Neural cell (in vitro differentiated cells): ENCODE data around the gene SGF29. TPM values are rescaled to one million over a fixed set of nuclear protein-coding genes. Genes with fewer than 3 reads are reported as not detected.

Experiments used
- H2AFZ ChIP-seq: fragments of 200-600, 300-800 bp; sonication (generic), shearing (Covaris generic); 2 replicates; pipeline ENCODE4 v1.6.0; 2014; ENCODE audit warnings: low read depth, mild to moderate bottlenecking, antibody characterized with exemption, low read length, moderate library complexity
- H3F3A ChIP-seq: fragments of 200-600 bp; shearing (Covaris generic); 2 replicates; pipeline ENCODE4 v1.6.1; 2016; ENCODE audit warnings: mild to moderate bottlenecking, moderate library complexity, mixed read lengths, antibody characterized with exemption, low read length; ENCODE audit not compliant: insufficient read depth, poor library complexity, severe bottlenecking
- H3K27ac ChIP-seq: fragments of 200-600, 300-800 bp; sonication (generic), shearing (Covaris generic); 2 replicates; pipeline ENCODE4 v1.5.1; 2014; ENCODE audit warnings: mild to moderate bottlenecking, low read length, moderate library complexity
- H3K27me3 ChIP-seq: fragments of 300-800, 200-600 bp; sonication (generic), shearing (Covaris generic); 2 replicates; pipeline ENCODE4 v1.6.0; 2014; ENCODE audit warnings: mild to moderate bottlenecking, low read depth, low read length, moderate library complexity; ENCODE audit not compliant: insufficient read depth
- H3K36me3 ChIP-seq: fragments of 300-800, 200-600 bp; sonication (generic), shearing (Covaris generic); 2 replicates; pipeline ENCODE4 v1.5.1; 2014; ENCODE audit warnings: mild to moderate bottlenecking, antibody characterized with exemption, low read length, moderate library complexity; ENCODE audit not compliant: insufficient read depth
- H3K4me2 ChIP-seq: fragments of 300-800, 200-600 bp; sonication (generic), shearing (Covaris generic); 2 replicates; pipeline ENCODE4 v1.6.0; 2014; ENCODE audit warnings: mild to moderate bottlenecking, low read length
- H3K4me3 ChIP-seq: fragments of 300-800, 200-600 bp; sonication (generic), shearing (Covaris generic); 2 replicates; pipeline ENCODE4 v1.5.1; 2014; ENCODE audit warnings: mild to moderate bottlenecking, low read length, moderate library complexity
- H3K79me2 ChIP-seq: fragments of 200-600 bp; shearing (Covaris generic); replicated peaks from 2 replicates; pipeline ENCODE4 v1.6.0; 2014; ENCODE audit warnings: mild to moderate bottlenecking, low read length, moderate library complexity; ENCODE audit not compliant: insufficient read depth
- H3K9ac ChIP-seq: fragments of 300-800, 200-600 bp; sonication (generic), shearing (Covaris generic); 2 replicates; pipeline ENCODE4 v1.6.1; 2016; ENCODE audit warnings: mild to moderate bottlenecking, low read length, mixed read lengths
- H3K9me2 ChIP-seq: fragments of 200-600 bp; shearing (Covaris generic); 2 replicates; pipeline ENCODE4 v1.6.1; 2016; ENCODE audit warnings: mild to moderate bottlenecking, low read length, mixed read lengths; ENCODE audit not compliant: insufficient read depth
- H3K9me3 ChIP-seq: fragments of 200-600, 300-800 bp; sonication (generic), shearing (Covaris generic); 2 replicates; pipeline ENCODE4 v1.6.1; 2016; ENCODE audit warnings: mild to moderate bottlenecking, mixed run types, low read length, moderate library complexity, mixed read lengths
- H4K20me1 ChIP-seq: fragments of 200-600 bp; shearing (Covaris generic); 2 replicates; pipeline ENCODE4 v1.6.1; 2016; ENCODE audit warnings: mild to moderate bottlenecking, mixed run types; ENCODE audit not compliant: insufficient read depth
- EP300 ChIP-seq: fragments of 450-650 bp; conservative IDR thresholded peaks from 2 replicates; pipeline ENCODE4 v1.6.1; 2014; ENCODE audit warnings: antibody characterized with exemption, mild to moderate bottlenecking, moderate library complexity; ENCODE audit not compliant: poor library complexity, severe bottlenecking
- EZH2 ChIP-seq: fragments of 200-600, 300-800 bp; shearing (Covaris generic), sonication (generic); IDR thresholded peaks from 2 replicates; pipeline ENCODE4 v1.6.1; 2014; ENCODE audit warnings: antibody characterized with exemption, low read length, borderline replicate concordance, mild to moderate bottlenecking; ENCODE audit not compliant: insufficient read depth, poor library complexity, severe bottlenecking
- MXI1 ChIP-seq: fragments of 450-650 bp; conservative IDR thresholded peaks from 2 replicates; pipeline ENCODE4 v1.6.1; 2014; ENCODE audit warnings: antibody characterized with exemption, mild to moderate bottlenecking; ENCODE audit not compliant: poor library complexity, severe bottlenecking
- POLR2AphosphoS5 ChIP-seq: IDR thresholded peaks from 2 replicates; pipeline ENCODE4 v1.6.1; 2012
- RAD21 ChIP-seq: fragments of 450-650 bp; conservative IDR thresholded peaks from 2 replicates; pipeline ENCODE4 v1.6.1; 2014; ENCODE audit warnings: antibody characterized with exemption, mild to moderate bottlenecking, moderate library complexity
- REST ChIP-seq: IDR thresholded peaks from 2 replicates; pipeline ENCODE4 v1.6.1; 2012; ENCODE audit warnings: borderline replicate concordance
- SMC3 ChIP-seq: fragments of 450-650 bp; conservative IDR thresholded peaks from 2 replicates; pipeline ENCODE4 v1.6.1; 2014; ENCODE audit warnings: antibody characterized with exemption, mild to moderate bottlenecking, moderate library complexity; ENCODE audit not compliant: poor library complexity
- TAF1 ChIP-seq: IDR thresholded peaks from 2 replicates; pipeline ENCODE4 v1.6.1; 2012; ENCODE audit warnings: low read depth
- polyA plus RNA-seq: library from polyadenylated mRNA; depleted of rRNA; stranded (reverse); fragments of >200 nt; gene quantifications from 2 replicates; pipeline ENCODE4 v1.2.3, GENCODE V29; 2014
- TF ChIP-seq, protein P1 (sequence below): fragments of 450-650 bp; IDR thresholded peaks from 2 replicates; pipeline ENCODE4 v1.5.1; 2014; ENCODE audit warnings: antibody characterized with exemption, mild to moderate bottlenecking, moderate library complexity; ENCODE audit not compliant: poor library complexity, severe bottlenecking

The SGF29 gene
- polyA plus RNA-seq, 1 donor from 2014 or later, result 32.8 TPM

DNA sequence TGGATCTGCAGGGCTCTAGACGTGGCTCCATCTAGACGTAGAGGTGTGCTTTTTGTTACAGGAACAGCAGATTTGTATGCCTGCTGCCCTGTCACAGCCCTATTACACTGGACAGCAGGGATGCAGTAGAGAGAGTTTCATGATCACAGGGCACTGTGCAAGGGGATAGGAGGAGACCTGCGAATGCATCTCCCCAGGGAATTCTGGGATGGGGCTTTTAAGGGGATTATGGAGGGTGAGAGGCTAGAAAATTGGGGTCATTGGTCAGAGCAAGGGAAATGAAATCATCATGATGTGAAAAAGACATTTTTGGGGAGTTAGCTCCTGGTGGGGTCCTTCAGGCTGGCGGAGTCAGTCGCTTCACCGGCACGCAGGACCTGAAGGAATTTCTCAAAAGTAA, 11.1 kb upstream of the SGF29 start:
- TF ChIP-seq POLR2AphosphoS5, result no peak
- no peak for TF ChIP-seq RAD21
- TF ChIP-seq EZH2, result no peak
- no peak for TF ChIP-seq REST
- no peak for TF ChIP-seq MXI1
- no peak for TF ChIP-seq TAF1
- TF ChIP-seq, protein P1, sequence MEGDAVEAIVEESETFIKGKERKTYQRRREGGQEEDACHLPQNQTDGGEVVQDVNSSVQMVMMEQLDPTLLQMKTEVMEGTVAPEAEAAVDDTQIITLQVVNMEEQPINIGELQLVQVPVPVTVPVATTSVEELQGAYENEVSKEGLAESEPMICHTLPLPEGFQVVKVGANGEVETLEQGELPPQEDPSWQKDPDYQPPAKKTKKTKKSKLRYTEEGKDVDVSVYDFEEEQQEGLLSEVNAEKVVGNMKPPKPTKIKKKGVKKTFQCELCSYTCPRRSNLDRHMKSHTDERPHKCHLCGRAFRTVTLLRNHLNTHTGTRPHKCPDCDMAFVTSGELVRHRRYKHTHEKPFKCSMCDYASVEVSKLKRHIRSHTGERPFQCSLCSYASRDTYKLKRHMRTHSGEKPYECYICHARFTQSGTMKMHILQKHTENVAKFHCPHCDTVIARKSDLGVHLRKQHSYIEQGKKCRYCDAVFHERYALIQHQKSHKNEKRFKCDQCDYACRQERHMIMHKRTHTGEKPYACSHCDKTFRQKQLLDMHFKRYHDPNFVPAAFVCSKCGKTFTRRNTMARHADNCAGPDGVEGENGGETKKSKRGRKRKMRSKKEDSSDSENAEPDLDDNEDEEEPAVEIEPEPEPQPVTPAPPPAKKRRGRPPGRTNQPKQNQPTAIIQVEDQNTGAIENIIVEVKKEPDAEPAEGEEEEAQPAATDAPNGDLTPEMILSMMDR, result no peak
- TF ChIP-seq EP300, result no peak
- no peaks in the 10 kb centered on the region for H3F3A ChIP-seq
- H3K9me2 ChIP-seq, result no peaks in the 10 kb centered on the region
- H3K4me2 ChIP-seq, result no peak overlapping the region
- H3K4me3 ChIP-seq, result no peak overlapping the region
- H3K36me3 ChIP-seq, result no peaks in the 10 kb centered on the region
- no peak overlapping the region for H3K27ac ChIP-seq
- no peak overlapping the region for H3K9ac ChIP-seq
- H3K9me3 ChIP-seq, result no peaks in the 10 kb centered on the region
- H4K20me1 ChIP-seq, result no peaks in the 10 kb centered on the region
- no peak overlapping the region for H2AFZ ChIP-seq
- no peaks in the 10 kb centered on the region for H3K27me3 ChIP-seq
- H3K79me2 ChIP-seq, result no peaks in the 10 kb centered on the region

GRCh38 chr16:28543072-28543471, 10.6 kb upstream of the SGF29 start:
- H2AFZ ChIP-seq, result no peak overlapping the region
- H3K9ac ChIP-seq, result no peak overlapping the region
- no peak overlapping the region for H3K4me2 ChIP-seq
- no peaks in the 10 kb centered on the region for H3K9me2 ChIP-seq
- no peaks in the 10 kb centered on the region for H3K9me3 ChIP-seq
- H3K27me3 ChIP-seq, result no peaks in the 10 kb centered on the region
- H3K79me2 ChIP-seq, result no peaks in the 10 kb centered on the region
- no peak overlapping the region for H3K27ac ChIP-seq
- H3K4me3 ChIP-seq, result no peak overlapping the region
- no peaks in the 10 kb centered on the region for H3K36me3 ChIP-seq
- TF ChIP-seq, protein P1, result no peak
- no peak for TF ChIP-seq TAF1
- no peak for TF ChIP-seq RAD21
- no peak for TF ChIP-seq EZH2
- TF ChIP-seq POLR2AphosphoS5, result no peak
- TF ChIP-seq REST, result no peak
- no peak for TF ChIP-seq MXI1
- TF ChIP-seq SMC3, result no peak
- no peaks in the 10 kb centered on the region for H4K20me1 ChIP-seq
- no peaks in the 10 kb centered on the region for H3F3A ChIP-seq
